Caco-2 (cell line): ENCODE results near the gene CHM. TPM values are rescaled to one million over a fixed set of nuclear protein-coding genes. Genes with fewer than 3 reads are reported as not detected.

Source experiments
- BruUV-seq: library from RNA; stranded (reverse); fragments of 400-500 nt; replicated peaks from 2 replicates; lab custom pipeline; 2021; lab: Mats Ljungman, UMichigan
- CTCF ChIA-PET: fragments of 300-600 bp; sonication (Branson Sonifier 250); formaldehyde crosslinking; loops from one replicate; lab custom pipeline; 2022; ENCODE audit warnings: antibody characterized with exemption; lab: Charles Lee
- POLR2A ChIA-PET: fragments of 300-600 bp; sonication (Branson Sonifier 250); formaldehyde crosslinking; loops from one replicate; lab custom pipeline; 2022; ENCODE audit warnings: antibody characterized with exemption; lab: Charles Lee
- DNase-seq, 2 experiments: peaks; one replicate each; pipeline versions ENCODE4 v3.0.0 to v3.0.0-alpha.2; 2020 to 2022
- H3K27me3 ChIP-seq: replicated peaks from 2 replicates; pipeline ENCODE4 v1.6.0; 2011; ENCODE audit warnings: low read length; ENCODE audit not compliant: control insufficient read depth, insufficient read depth
- H3K36me3 ChIP-seq: 2 replicates; pipeline ENCODE4 v1.5.1; 2011; ENCODE audit warnings: low read length; ENCODE audit not compliant: control insufficient read depth, insufficient read depth
- H3K4me1 ChIP-seq: fragments of 250-450 bp; sonication (Bioruptor Pico); 2 replicates; pipeline ENCODE4 v1.5.1; 2020; ENCODE audit warnings: mild to moderate bottlenecking
- H3K4me3 ChIP-seq: 2 replicates; pipeline ENCODE4 v1.5.1; 2011; ENCODE audit warnings: low read depth, mild to moderate bottlenecking, control low read depth, low read length
- H3K9me3 ChIP-seq: fragments of 250-450 bp; sonication (Bioruptor Pico); 2 replicates; pipeline ENCODE4 v1.5.1; 2020; ENCODE audit warnings: mild to moderate bottlenecking, moderate library complexity
- H3K27ac Mint-ChIP-seq: one replicate; pipeline ENCODE4 v1.8.0; 2022; ENCODE audit warnings: mixed read lengths; ENCODE audit not compliant: unreplicated experiment
- H3K27me3 Mint-ChIP-seq: one replicate; pipeline ENCODE4 v1.8.0; 2022; ENCODE audit warnings: mixed read lengths; ENCODE audit not compliant: insufficient read depth, unreplicated experiment
- H3K36me3 Mint-ChIP-seq: one replicate; pipeline ENCODE4 v1.8.0; 2022; ENCODE audit warnings: mild to moderate bottlenecking, mixed read lengths; ENCODE audit not compliant: insufficient read depth, unreplicated experiment
- H3K4me1 Mint-ChIP-seq: one replicate; pipeline ENCODE4 v1.8.0; 2022; ENCODE audit warnings: low read depth, mixed read lengths; ENCODE audit not compliant: unreplicated experiment
- H3K4me3 Mint-ChIP-seq: one replicate; pipeline ENCODE4 v1.8.0; 2022; ENCODE audit warnings: mild to moderate bottlenecking, moderate library complexity, mixed read lengths; ENCODE audit not compliant: unreplicated experiment
- H3K9me3 Mint-ChIP-seq: one replicate; pipeline ENCODE4 v1.8.0; 2022; ENCODE audit warnings: mixed read lengths; ENCODE audit not compliant: unreplicated experiment
- CTCF ChIP-seq, 2 experiments: fragments of 200-600 bp in 1 of 2; IDR thresholded peaks; 1 replicate in 1 of 2; 2 replicates in 1 of 2; pipeline versions ENCODE4 v1.5.1 to v1.8.0; 2011 to 2022; ENCODE audit warnings: antibody characterized with exemption in 1 of 2, control low read depth in 1 of 2, inconsistent platforms in 1 of 2, low read depth in 1 of 2, low read length in 1 of 2, mild to moderate bottlenecking in 1 of 2, moderate library complexity in 1 of 2; ENCODE audit not compliant: insufficient read depth in 1 of 2, severe bottlenecking in 1 of 2, unreplicated experiment in 1 of 2
- intact Hi-C: fragments of 100-400 bp; cut with micrococcal nuclease; formaldehyde crosslinking; loops from one replicate; pipeline ENCODE4 v1.10.0; 2022; ENCODE audit not compliant: unreplicated experiment
- total RNA-seq: library from RNA; stranded (reverse); gene quantifications from 2 replicates; pipeline ENCODE4 v1.2.3, GENCODE V29; 2022

The CHM gene
- total RNA-seq, 1 experiment from 2014 or later: 24.0 TPM

- Histone ChIP-seq H3K27me3 (no peaks in the 10 kb centered on the region), H3K36me3 (no peaks in the 10 kb centered on the region), H3K4me3 (no peak overlapping the region), H3K9me3 (no peaks in the 10 kb centered on the region), H3K4me1 (no peaks in the 10 kb centered on the region)
- no peak overlapping the region for H3K27ac Mint-ChIP-seq
- ChIA-PET POLR2A (no interaction called here), CTCF (no interaction called here)
- H3K4me3 Mint-ChIP-seq: no peak overlapping the region
- no peak for TF ChIP-seq CTCF (IDR thresholded peaks at IDR 0.05; ENCODE audit: insufficient read depth in 1 of 2, low read depth in 1 of 2, low read length in 1 of 2, severe bottlenecking in 1 of 2, unreplicated experiment in 1 of 2)
- H3K27me3 Mint-ChIP-seq: no peaks in the 10 kb centered on the region
- H3K9me3 Mint-ChIP-seq: peaks cover 16% of the 10 kb centered on the region
- intact Hi-C loops: no loop called here
- DNase-seq: no peak
- BruUV-seq: no TSS peak
- peaks cover 27% of the 10 kb centered on the region for H3K36me3 Mint-ChIP-seq
- no peaks in the 10 kb centered on the region for H3K4me1 Mint-ChIP-seq
Observed at GRCh38 chrX:85870585-85870984, 176.8 kb downstream of the CHM start.

GRCh38 chrX:85865324-85865723 is 182.0 kb downstream of the CHM start:
- no peak overlapping the region for H3K4me3 ChIP-seq
- no peak overlapping the region for H3K4me3 Mint-ChIP-seq
- no peak overlapping the region for H3K27ac Mint-ChIP-seq
- H3K36me3 Mint-ChIP-seq: peaks cover 33% of the 10 kb centered on the region
- CTCF ChIA-PET: no interaction called here
- DNase-seq: no peak
- no peaks in the 10 kb centered on the region for H3K4me1 Mint-ChIP-seq
- no TSS peak for BruUV-seq
- peaks cover 16% of the 10 kb centered on the region for H3K9me3 Mint-ChIP-seq
- no peaks in the 10 kb centered on the region for H3K27me3 Mint-ChIP-seq
- intact Hi-C loops: no loop called here
- TF ChIP-seq CTCF (IDR thresholded peaks at IDR 0.05; ENCODE audit: insufficient read depth in 1 of 2, low read depth in 1 of 2, low read length in 1 of 2, severe bottlenecking in 1 of 2, unreplicated experiment in 1 of 2): no peak
- H3K36me3 ChIP-seq: no peaks in the 10 kb centered on the region
- H3K4me1 ChIP-seq: no peaks in the 10 kb centered on the region
- H3K9me3 ChIP-seq: no peaks in the 10 kb centered on the region
- no peaks in the 10 kb centered on the region for H3K27me3 ChIP-seq
- POLR2A ChIA-PET: no interaction called here

GRCh38 chrX:85859426-85859825 is 187.9 kb downstream of the CHM start:
- Mint-ChIP-seq H3K36me3 (no peaks in the 10 kb centered on the region), H3K27me3 (no peaks in the 10 kb centered on the region), H3K4me1 (no peaks in the 10 kb centered on the region), H3K4me3 (no peak overlapping the region), H3K27ac (no peak overlapping the region), H3K9me3 (no peaks in the 10 kb centered on the region)
- TF ChIP-seq CTCF (IDR thresholded peaks at IDR 0.05; ENCODE audit: insufficient read depth in 1 of 2, low read depth in 1 of 2, low read length in 1 of 2, severe bottlenecking in 1 of 2, unreplicated experiment in 1 of 2): no peak
- ChIA-PET CTCF (no interaction called here), POLR2A (no interaction called here)
- Histone ChIP-seq H3K4me1 (no peaks in the 10 kb centered on the region), H3K9me3 (no peaks in the 10 kb centered on the region), H3K36me3 (no peaks in the 10 kb centered on the region), H3K4me3 (no peak overlapping the region), H3K27me3 (no peaks in the 10 kb centered on the region)
- intact Hi-C loops: loop anchor here (10.0 kb wide), 1 partner anchor 1435 kb away; no protein-coding TSS in a partner anchor
- BruUV-seq: no TSS peak
- DNase-seq: no peak
